ENCODE results near the gene TTC4. TPM values are rescaled to one million over a fixed set of nuclear protein-coding genes. Genes with fewer than 3 reads are reported as not detected.

TTC4 gene
- total RNA-seq, 1 experiment from 2014 or later = 25.5 TPM

DNA sequence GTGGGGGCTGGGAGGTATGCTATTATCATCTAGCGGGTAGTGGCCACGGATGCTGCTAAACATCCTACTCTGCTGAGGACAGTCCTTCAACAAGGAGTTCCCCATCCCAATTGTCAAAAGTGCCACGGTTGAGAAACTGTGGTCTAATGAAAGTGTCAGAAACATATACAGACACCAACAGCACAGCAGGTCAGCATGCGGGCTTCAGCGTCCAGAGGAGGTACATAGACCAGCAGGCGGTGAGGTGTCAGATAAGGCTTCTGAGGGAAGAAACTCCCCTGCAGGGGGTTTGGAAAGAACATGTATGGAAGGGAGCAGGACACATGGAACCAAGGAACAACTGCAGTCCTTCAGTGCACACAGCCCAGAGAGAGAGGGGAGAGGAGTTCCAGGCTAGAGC, 4.8 kb upstream of the TTC4 start:
- peaks cover 29% of the 10 kb centered on the region for H3K27me3 ChIP-seq (replicated peaks; ENCODE audit: insufficient read depth, low read depth, low read length, poor library complexity)
- H3K36me3 ChIP-seq (ENCODE audit: insufficient read depth, low read length, poor library complexity, severe bottlenecking) = no peaks in the 10 kb centered on the region
- no peak for DNase-seq (ENCODE audit: low spot score)
- POLR2A ChIA-PET (ENCODE audit: low non-redundant PET) = no interaction called here
- no peak overlapping the region for H3K27ac ChIP-seq (ENCODE audit: low read depth, low read length, poor library complexity, severe bottlenecking)
- intact Hi-C loops (cut with micrococcal nuclease; ENCODE audit: unreplicated experiment) = no loop called here
- no peaks in the 10 kb centered on the region for H3K9me3 ChIP-seq (ENCODE audit: low read depth, low read length, poor library complexity, severe bottlenecking)
- CTCF ChIA-PET = no interaction called here
- no peak overlapping the region for H3K4me3 ChIP-seq (ENCODE audit: low read depth, low read length, poor library complexity, severe bottlenecking)
- no peaks in the 10 kb centered on the region for H3K4me1 ChIP-seq (ENCODE audit: insufficient read depth, low read length, poor library complexity, severe bottlenecking)
- TF ChIP-seq EZH2 (IDR thresholded peaks at IDR 0.05; ENCODE audit: borderline replicate concordance, low read depth, low read length, poor library complexity, severe bottlenecking) = no peak
- TF ChIP-seq, protein P1, sequence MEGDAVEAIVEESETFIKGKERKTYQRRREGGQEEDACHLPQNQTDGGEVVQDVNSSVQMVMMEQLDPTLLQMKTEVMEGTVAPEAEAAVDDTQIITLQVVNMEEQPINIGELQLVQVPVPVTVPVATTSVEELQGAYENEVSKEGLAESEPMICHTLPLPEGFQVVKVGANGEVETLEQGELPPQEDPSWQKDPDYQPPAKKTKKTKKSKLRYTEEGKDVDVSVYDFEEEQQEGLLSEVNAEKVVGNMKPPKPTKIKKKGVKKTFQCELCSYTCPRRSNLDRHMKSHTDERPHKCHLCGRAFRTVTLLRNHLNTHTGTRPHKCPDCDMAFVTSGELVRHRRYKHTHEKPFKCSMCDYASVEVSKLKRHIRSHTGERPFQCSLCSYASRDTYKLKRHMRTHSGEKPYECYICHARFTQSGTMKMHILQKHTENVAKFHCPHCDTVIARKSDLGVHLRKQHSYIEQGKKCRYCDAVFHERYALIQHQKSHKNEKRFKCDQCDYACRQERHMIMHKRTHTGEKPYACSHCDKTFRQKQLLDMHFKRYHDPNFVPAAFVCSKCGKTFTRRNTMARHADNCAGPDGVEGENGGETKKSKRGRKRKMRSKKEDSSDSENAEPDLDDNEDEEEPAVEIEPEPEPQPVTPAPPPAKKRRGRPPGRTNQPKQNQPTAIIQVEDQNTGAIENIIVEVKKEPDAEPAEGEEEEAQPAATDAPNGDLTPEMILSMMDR (conservative IDR thresholded peaks at IDR 0.05; ENCODE audit: low read depth, low read length) = no peak
- BruUV-seq (replicated peaks) = no TSS peak

DNA sequence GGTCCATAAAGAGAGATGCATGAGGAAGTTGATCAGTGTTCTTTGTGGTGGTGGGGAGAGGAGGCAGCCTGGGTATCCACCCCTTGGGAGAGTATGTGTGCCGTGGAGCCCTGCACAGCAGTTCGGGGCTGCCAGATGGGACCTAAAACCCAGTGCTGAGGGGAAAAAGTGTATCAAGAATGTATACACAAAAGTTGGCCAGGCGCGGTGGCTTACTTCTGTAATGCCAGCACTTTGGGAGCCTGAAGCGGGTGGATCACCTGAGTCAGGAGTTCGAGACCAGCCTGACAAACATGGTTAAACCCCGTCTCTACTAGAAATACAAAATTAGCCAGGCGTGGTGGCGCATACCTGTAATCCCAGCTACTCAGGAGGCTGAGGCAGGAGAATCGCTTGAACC, 4.1 kb upstream of the TTC4 start:
- TF ChIP-seq, protein P1 (conservative IDR thresholded peaks at IDR 0.05; ENCODE audit: low read depth, low read length) = no peak
- no peak for TF ChIP-seq EZH2 (IDR thresholded peaks at IDR 0.05; ENCODE audit: borderline replicate concordance, low read depth, low read length, poor library complexity, severe bottlenecking)
- POLR2A ChIA-PET (ENCODE audit: low non-redundant PET) = no interaction called here
- Histone ChIP-seq H3K4me1 (ENCODE audit: insufficient read depth, low read length, poor library complexity, severe bottlenecking) (peaks cover under 1% of the 10 kb centered on the region), H3K27ac (ENCODE audit: low read depth, low read length, poor library complexity, severe bottlenecking) (no peak overlapping the region), H3K27me3 (replicated peaks; ENCODE audit: insufficient read depth, low read depth, low read length, poor library complexity) (peaks cover 29% of the 10 kb centered on the region), H3K4me3 (ENCODE audit: low read depth, low read length, poor library complexity, severe bottlenecking) (no peak overlapping the region), H3K36me3 (ENCODE audit: insufficient read depth, low read length, poor library complexity, severe bottlenecking) (no peaks in the 10 kb centered on the region), H3K9me3 (ENCODE audit: low read depth, low read length, poor library complexity, severe bottlenecking) (no peaks in the 10 kb centered on the region)
- intact Hi-C loops (cut with micrococcal nuclease; ENCODE audit: unreplicated experiment) = no loop called here
- CTCF ChIA-PET = no interaction called here
- BruUV-seq (replicated peaks) = no TSS peak
- DNase-seq (ENCODE audit: low spot score) = no peak

DNA sequence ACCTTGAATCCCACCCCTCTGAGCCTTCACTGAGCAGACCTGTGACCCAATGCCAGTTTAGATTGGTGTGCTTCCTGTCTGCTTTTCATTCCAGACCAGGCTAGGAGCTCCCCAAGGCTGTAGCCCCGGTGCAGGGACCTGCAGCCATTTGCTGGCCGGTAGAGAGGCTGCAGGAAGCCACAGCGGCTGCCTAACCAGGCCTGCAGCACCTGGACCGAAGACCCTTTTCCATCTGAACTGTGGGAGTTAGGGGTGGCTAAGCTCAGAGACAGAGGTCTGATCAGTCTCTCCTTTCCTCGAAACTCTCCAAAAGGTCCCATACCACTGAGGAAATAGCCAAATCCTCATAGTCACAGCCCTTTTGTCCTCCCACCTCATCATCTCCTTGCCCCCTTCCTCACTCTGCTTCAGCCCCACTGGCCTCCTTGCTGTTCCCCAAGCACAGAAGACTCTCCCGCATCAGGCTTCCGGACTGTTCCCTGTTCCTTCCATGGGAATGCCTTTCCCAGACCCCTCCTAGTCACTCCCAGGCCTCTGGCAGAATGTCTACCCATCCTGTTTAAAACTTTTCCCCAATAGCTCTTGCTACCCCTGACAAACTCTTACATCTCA, 674 bp upstream of the TTC4 start:
- H3K4me3 ChIP-seq (ENCODE audit: low read depth, low read length, poor library complexity, severe bottlenecking) = peak overlapping the region; percentile 95
- DNase-seq (ENCODE audit: low spot score) = no peak
- intact Hi-C loops (cut with micrococcal nuclease; ENCODE audit: unreplicated experiment) = no loop called here
- BruUV-seq (replicated peaks) = no TSS peak
- H3K4me1 ChIP-seq (ENCODE audit: insufficient read depth, low read length, poor library complexity, severe bottlenecking) = peaks cover 7% of the 10 kb centered on the region
- H3K9me3 ChIP-seq (ENCODE audit: low read depth, low read length, poor library complexity, severe bottlenecking) = no peaks in the 10 kb centered on the region
- no peak overlapping the region for H3K27ac ChIP-seq (ENCODE audit: low read depth, low read length, poor library complexity, severe bottlenecking)
- ChIA-PET POLR2A (ENCODE audit: low non-redundant PET) (interaction anchor here (0.5 kb wide), 1 partner anchor 172 kb away, joined by 9 read pairs; the partner anchor contains the start of gene DHCR24), CTCF (no interaction called here)
- H3K36me3 ChIP-seq (ENCODE audit: insufficient read depth, low read length, poor library complexity, severe bottlenecking) = peaks cover 11% of the 10 kb centered on the region
- H3K27me3 ChIP-seq (replicated peaks; ENCODE audit: insufficient read depth, low read depth, low read length, poor library complexity) = peaks cover 13% of the 10 kb centered on the region
- TF ChIP-seq EZH2 (IDR thresholded peaks at IDR 0.05; ENCODE audit: borderline replicate concordance, low read depth, low read length, poor library complexity, severe bottlenecking) = no peak
- TF ChIP-seq, protein P1 (conservative IDR thresholded peaks at IDR 0.05; ENCODE audit: low read depth, low read length) = no peak
